ENCODE measurements around the gene SESN1.
"Not testable (repeated sequence)": the region's sequence is repeated elsewhere in the genome, so short reads cannot be mapped to it uniquely, and the experiment has no call there.

- not testable (repeated sequence) for TF ChIP-seq CTCF (IDR thresholded peaks at IDR 0.05); EZH2 (IDR thresholded peaks at IDR 0.05; ENCODE audit: borderline replicate concordance, insufficient read depth, low read depth, low read length, poor library complexity, severe bottlenecking)
Measured at GRCh38 chr6:109109663-109110062, 15.0 kb upstream of the SESN1 start.
